ENCODE results near the gene DNAJC22.

GRCh38 chr12:49335118-49335954, 11.4 kb upstream of the DNAJC22 start:
- TF ChIP-seq EZH2 (IDR thresholded peaks at IDR 0.05) = no peak
- TF ChIP-seq POLR2AphosphoS5 (IDR thresholded peaks at IDR 0.05; ENCODE audit: borderline replicate concordance, low read depth, low read length) = no peak
- no peak for TF ChIP-seq FOXP2 (optimal IDR thresholded peaks at IDR 0.05; ENCODE audit: control extremely low read depth, extremely low read length, insufficient read depth)

All from SK-N-MC (cell line).